KMS-11 (cell line): ENCODE data around the gene COA1.

ENCODE experiments used
- H2AFZ ChIP-seq: fragments of 200-600 bp; sonication (generic); 2 replicates; pipeline ENCODE4 v1.6.1; 2016; ENCODE audit warnings: antibody characterized with exemption, mixed run types, low read depth
- H3K27ac ChIP-seq: fragments of 200-600 bp; sonication (generic); 2 replicates; pipeline ENCODE4 v1.6.1; 2016; ENCODE audit warnings: mild to moderate bottlenecking, mixed run types
- H3K27me3 ChIP-seq: fragments of 200-600 bp; sonication (generic); 2 replicates; pipeline ENCODE4 v1.6.1; 2017; ENCODE audit warnings: mild to moderate bottlenecking, low read depth, mixed run types, moderate library complexity; ENCODE audit not compliant: insufficient read depth
- H3K36me3 ChIP-seq: fragments of 200-600 bp; sonication (generic); 2 replicates; pipeline ENCODE4 v1.6.1; 2017; ENCODE audit warnings: mild to moderate bottlenecking, mixed run types; ENCODE audit not compliant: insufficient read depth
- H3K4me1 ChIP-seq: fragments of 200-600 bp; sonication (generic); 2 replicates; pipeline ENCODE4 v1.6.1; 2016; ENCODE audit warnings: mild to moderate bottlenecking, low read depth, mixed run types; ENCODE audit not compliant: poor library complexity, severe bottlenecking
- H3K4me2 ChIP-seq: fragments of 200-600 bp; sonication (generic); 2 replicates; pipeline ENCODE4 v1.7.0; 2016; ENCODE audit warnings: mild to moderate bottlenecking, mixed run types
- H3K4me3 ChIP-seq: fragments of 200-600 bp; sonication (generic); IDR thresholded peaks from 2 replicates; pipeline ENCODE4 v1.6.1; 2017; ENCODE audit warnings: low read depth, low read length, mixed read lengths; ENCODE audit not compliant: insufficient read depth
- H3K79me2 ChIP-seq: fragments of 200-600 bp; sonication (generic); 2 replicates; pipeline ENCODE4 v1.6.1; 2016; ENCODE audit warnings: low read depth, mixed run types; ENCODE audit not compliant: insufficient read depth
- H3K9ac ChIP-seq: fragments of 200-600 bp; sonication (generic); 2 replicates; pipeline ENCODE4 v1.6.1; 2016; ENCODE audit warnings: mild to moderate bottlenecking, mixed run types
- H4K20me1 ChIP-seq: fragments of 200-600 bp; sonication (generic); 2 replicates; pipeline ENCODE4 v1.6.1; 2016; ENCODE audit warnings: mild to moderate bottlenecking, mixed run types; ENCODE audit not compliant: insufficient read depth
- TF ChIP-seq, protein P1 (sequence below): fragments of 200-600 bp; sonication (generic); conservative IDR thresholded peaks from 2 replicates; pipeline ENCODE4 v1.6.1; 2017; ENCODE audit warnings: low read depth, mild to moderate bottlenecking, antibody characterized with exemption, low read length, moderate library complexity, mixed read lengths

The COA1 gene

DNA sequence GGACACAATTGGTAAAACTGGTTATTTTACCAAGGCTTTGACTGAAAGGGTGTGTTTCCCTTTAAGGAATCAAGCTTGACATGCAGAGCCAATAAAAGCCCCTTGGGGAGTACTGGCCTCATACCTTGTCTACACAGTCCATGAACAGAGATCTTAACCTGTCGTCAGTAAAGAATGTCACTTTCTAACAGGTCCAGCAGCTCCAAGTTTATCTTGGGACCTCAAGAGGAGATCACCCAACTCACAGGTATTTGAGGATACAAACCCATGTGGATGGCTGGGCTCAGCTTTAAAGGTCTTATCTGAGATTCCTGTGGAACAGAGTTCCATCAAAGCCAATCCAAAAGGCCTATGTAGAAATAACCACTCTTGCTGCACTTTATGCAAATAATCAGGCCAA lies 61.3 kb downstream of the COA1 start:
- Histone ChIP-seq H3K4me2 (no peak overlapping the region), H4K20me1 (no peaks in the 10 kb centered on the region), H3K79me2 (peaks cover 85% of the 10 kb centered on the region), H3K4me1 (peaks cover 18% of the 10 kb centered on the region), H3K9ac (no peak overlapping the region), H3K27ac (no peak overlapping the region), H3K36me3 (0 out of 2 replicates have a peak, but pooled peaks cover 3% of the 10 kb centered on the region), H2AFZ (no peak overlapping the region), H3K4me3 (no peak overlapping the region), H3K27me3 (no peaks in the 10 kb centered on the region)
- TF ChIP-seq, protein P1, sequence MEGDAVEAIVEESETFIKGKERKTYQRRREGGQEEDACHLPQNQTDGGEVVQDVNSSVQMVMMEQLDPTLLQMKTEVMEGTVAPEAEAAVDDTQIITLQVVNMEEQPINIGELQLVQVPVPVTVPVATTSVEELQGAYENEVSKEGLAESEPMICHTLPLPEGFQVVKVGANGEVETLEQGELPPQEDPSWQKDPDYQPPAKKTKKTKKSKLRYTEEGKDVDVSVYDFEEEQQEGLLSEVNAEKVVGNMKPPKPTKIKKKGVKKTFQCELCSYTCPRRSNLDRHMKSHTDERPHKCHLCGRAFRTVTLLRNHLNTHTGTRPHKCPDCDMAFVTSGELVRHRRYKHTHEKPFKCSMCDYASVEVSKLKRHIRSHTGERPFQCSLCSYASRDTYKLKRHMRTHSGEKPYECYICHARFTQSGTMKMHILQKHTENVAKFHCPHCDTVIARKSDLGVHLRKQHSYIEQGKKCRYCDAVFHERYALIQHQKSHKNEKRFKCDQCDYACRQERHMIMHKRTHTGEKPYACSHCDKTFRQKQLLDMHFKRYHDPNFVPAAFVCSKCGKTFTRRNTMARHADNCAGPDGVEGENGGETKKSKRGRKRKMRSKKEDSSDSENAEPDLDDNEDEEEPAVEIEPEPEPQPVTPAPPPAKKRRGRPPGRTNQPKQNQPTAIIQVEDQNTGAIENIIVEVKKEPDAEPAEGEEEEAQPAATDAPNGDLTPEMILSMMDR: no peak

DNA sequence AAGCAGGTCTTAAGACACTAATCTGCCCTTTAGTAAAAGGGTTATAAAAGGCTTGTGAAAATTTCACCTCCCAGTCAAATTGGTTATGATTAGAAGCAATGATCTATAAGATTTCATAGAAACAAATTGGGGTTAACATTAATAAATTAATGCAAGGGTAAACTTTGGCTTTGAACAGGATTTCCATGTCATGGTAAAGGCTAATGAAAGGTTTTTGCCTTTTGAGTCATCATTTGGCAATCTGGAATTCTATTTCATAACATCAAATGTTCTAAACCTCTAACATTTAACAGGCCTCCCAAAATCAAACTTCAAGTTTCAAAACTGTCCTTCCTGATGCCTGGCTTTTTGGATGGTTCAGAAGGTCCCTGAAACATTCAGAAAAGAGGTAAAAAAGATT lies 62.4 kb downstream of the COA1 start:
- Histone ChIP-seq H3K9ac (no peak overlapping the region), H3K79me2 (peaks cover 78% of the 10 kb centered on the region), H3K4me2 (no peak overlapping the region)

DNA sequence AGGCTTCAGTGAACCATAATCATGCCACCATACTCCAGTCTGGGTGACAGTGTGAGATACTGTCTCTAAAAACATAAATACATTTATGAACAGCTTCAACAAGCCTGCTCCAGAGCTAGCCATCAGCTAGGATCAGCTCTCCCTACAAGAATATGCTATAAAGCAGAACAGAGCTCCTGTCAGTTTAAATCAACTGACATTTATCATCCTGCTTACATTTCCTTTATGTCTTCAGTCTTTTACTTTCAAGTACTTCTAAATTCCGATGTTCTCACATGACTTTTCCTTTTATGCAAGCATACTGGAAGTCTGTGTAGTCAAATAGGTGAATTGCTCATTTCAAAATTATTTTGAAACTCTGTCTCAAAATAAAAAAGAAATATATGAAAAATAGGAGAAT lies 64.6 kb downstream of the COA1 start:
- Histone ChIP-seq H3K27me3 (no peaks in the 10 kb centered on the region), H3K4me1 (peaks cover 29% of the 10 kb centered on the region), H4K20me1 (no peaks in the 10 kb centered on the region), H3K27ac (no peak overlapping the region), H3K9ac (no peak overlapping the region), H3K36me3 (0 out of 2 replicates have a peak, but pooled peaks cover 3% of the 10 kb centered on the region), H3K4me3 (no peak overlapping the region), H3K4me2 (no peak overlapping the region), H3K79me2 (peaks cover 67% of the 10 kb centered on the region), H2AFZ (no peak overlapping the region)
- TF ChIP-seq, protein P1: no peak

More for the DNA sequence above, 62.4 kb downstream of the COA1 start:
- no peak overlapping the region for H3K27ac ChIP-seq
- H2AFZ ChIP-seq: no peak overlapping the region
- 0 out of 2 replicates have a peak, but pooled peaks cover 3% of the 10 kb centered on the region for H3K36me3 ChIP-seq
- no peaks in the 10 kb centered on the region for H4K20me1 ChIP-seq
- peaks cover 18% of the 10 kb centered on the region for H3K4me1 ChIP-seq
- no peaks in the 10 kb centered on the region for H3K27me3 ChIP-seq
- TF ChIP-seq, protein P1: no peak
- H3K4me3 ChIP-seq: no peak overlapping the region

DNA sequence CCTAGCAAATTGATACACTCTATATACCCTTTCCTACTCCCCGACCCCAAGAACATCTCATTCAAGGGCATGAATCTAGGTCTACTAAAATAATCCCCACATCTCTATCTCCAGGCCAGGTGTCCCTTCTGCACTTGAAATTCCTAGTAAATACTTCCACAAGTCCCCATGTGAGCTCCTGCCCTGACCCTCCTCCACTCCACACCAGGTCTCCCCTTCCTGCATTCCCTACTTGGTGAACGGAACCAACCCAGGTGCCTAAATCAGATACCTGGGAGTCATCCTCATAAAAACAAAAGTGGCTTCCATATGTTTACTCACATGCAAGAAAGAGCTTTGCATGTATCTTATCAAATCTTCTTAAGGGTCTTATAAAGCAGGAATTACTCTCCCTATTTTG lies 69.2 kb downstream of the COA1 start:
- Histone ChIP-seq H3K36me3 (0 out of 2 replicates have a peak, but pooled peaks cover 3% of the 10 kb centered on the region), H3K9ac (no peak overlapping the region), H3K4me1 (peaks cover 34% of the 10 kb centered on the region), H3K27me3 (no peaks in the 10 kb centered on the region), H3K27ac (no peak overlapping the region), H3K4me2 (no peak overlapping the region), H3K4me3 (no peak overlapping the region), H2AFZ (no peak overlapping the region), H4K20me1 (0 out of 2 replicates have a peak, but pooled peaks cover 14% of the 10 kb centered on the region), H3K79me2 (peaks cover 41% of the 10 kb centered on the region; the same call in 1 of the 2 replicates)
- TF ChIP-seq, protein P1: no peak
